Measurements from ENCODE around the gene ATP6V0A4.
"Not testable (repeated sequence)": the region's sequence is repeated elsewhere in the genome, so short reads cannot be mapped to it uniquely, and the experiment has no call there.

ATP6V0A4 gene

DNA sequence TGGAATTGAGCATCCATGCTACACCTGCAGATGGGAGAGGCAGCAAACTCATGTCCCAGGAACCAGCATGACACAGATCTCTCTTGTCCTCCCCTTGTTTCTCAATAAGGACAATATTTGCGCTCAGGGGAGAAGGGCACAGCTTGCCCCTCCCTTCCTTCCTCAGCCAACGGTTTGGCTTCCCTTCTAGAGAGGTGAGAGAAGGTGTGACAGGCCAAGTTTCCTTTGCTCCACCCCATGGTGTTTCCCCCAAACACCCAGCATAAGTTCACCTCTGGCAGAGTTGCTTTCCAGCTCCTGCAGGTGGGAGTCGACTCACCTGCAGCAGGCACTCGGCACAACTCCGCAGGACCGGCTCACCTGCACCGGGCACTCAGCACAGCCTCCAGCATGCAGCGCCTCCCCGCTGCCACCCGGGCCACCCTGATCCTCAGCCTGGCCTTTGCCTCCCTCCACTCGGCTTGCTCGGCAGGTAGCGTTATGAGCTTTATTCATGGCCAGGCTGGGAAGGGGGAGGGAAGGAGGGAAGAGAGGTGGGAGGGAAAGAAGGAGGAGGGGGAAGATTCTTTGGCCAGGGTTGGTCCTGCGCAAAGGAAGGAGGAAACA, at the start of gene ATP6V0A4, which contains the start of gene TMEM213:
TSS of gene ATP6V0A4 (minus strand) at position 482 of the 606 bp plus-strand sequence. CDS start 26,949 bp downstream, outside the sequence.
TSS of gene TMEM213 (plus strand) at position 280 of the 606 bp plus-strand sequence. CDS start at position 391, 111 bp downstream.
- DNase-seq (ENCODE audit: low spot score): no peak

DNA sequence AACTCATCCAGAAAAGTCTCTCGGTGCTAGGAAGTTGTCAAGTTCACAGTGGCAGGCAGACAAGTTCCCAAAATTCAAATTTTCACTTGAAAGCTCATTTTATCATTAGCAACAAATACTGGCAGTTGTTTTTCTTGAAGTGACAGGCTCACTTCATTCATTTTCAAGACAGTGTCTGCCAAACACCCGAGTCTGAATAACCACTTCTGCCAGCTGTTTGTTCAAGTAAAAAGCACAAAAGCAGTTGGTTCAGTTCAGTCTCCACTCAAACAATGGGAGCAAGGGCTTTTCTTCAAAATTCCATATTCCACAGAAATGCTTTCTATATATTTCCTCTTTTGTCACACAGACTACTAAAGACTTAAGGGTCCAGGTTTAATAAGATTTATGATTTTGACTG, 47.7 kb upstream of the ATP6V0A4 start:
- no peak for DNase-seq (ENCODE audit: low spot score)

DNA sequence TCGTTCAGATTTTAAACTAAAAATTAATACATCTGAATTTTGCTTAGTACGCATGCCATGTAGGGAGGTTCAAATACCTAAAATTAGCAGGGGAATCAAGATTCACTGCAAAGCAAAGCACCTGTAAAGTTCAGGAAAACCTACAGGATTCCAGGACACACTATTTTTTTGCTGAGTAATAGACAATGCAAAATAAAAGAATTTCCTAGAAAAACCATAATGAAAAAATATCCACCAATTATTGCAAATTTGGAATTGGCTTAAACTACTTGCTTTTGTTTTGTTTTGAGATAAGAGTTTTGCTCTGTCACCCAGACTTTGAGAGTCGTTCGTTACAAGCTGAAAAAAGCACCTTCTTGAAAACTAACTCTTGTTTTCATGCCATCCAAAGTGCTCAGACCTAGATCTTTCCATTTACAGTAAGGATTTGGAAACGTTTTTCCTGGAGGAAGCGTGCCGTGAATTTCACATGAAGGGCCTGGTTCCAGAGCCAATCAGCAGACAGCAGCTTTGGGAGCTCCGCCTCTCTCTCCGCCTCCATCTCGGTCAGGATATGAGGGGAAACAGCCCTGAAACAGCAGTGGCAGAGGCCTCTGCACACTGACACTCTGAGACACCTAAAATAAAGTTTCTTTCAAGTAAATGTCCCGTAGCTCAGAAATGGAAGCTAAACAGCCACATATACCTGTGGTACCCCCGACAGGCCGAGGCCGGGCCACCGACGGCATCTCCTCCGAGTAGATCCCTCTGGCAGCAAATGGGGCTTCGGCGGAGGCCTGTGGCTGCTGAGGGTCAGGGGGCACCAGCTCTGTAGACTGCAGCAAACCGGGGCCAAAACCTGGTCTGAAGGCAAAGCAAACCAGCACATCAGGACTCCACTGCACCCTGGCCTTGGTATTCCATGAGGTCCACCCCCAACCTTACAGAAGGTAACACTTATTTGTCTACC, 45.9 kb upstream of the ATP6V0A4 start:
- DNase-seq (ENCODE audit: low spot score): no peak

DNA sequence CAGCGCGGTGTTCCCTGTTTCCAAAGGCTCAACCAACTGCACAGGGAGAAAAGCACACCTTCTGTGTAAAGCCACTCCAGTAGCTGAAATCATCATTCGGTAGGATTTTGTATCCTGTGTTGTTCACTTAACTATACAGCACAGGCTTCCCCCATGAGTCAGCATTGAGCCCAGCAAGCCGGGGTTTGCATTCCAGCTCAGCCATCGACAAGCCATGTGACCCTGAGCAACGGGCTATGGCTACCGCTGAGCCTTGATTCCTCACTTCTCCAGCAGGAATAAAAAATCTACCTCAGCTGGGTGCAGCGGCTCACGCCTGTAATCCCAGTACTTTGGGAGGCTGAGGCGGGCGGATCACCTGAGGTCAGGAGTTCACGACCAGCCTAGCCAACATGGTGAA, 44.1 kb upstream of the ATP6V0A4 start:
- DNase-seq (ENCODE audit: low spot score): no peak

DNA sequence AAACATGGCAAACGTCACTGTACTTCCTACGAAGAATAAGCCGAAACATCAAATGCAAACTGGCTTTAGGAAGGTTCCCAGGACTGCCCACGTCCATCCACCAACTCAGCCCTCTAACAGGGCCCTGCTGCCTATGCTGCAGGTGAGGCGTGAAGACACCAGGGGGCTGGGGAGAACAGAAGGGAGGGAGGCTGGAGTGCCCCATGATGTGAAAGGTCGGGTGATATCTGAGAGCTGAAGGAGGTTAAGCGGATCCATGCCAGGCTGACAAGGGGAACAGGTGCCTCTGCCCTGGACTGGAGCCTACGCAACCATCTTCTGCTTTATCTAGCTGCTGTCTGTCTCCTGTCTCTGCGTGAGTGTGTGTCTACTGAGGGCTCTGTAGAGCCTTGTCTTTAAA, 40.2 kb upstream of the ATP6V0A4 start:
- DNase-seq (ENCODE audit: low spot score): no peak

DNA sequence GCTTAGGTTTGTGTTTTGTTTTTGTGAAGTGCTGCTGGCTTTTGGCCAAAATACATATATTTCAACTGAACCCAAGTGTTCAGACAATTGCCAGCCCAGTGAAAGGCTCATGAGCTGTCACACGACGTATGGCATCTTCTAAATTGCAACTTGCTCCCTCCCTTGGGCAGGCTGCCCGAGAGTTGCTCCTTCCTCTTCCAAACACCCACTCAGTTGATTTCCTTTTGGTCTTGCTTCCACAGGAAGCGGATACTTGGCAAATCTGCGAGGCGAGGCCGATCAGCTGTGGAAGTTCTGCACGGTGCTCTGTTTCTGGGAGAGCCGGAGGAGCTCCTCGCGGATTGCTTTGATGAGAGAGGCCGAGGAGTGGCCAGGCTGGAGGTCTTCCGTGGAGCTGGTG, 39.6 kb upstream of the ATP6V0A4 start:
- DNase-seq (ENCODE audit: low spot score): no peak

DNA sequence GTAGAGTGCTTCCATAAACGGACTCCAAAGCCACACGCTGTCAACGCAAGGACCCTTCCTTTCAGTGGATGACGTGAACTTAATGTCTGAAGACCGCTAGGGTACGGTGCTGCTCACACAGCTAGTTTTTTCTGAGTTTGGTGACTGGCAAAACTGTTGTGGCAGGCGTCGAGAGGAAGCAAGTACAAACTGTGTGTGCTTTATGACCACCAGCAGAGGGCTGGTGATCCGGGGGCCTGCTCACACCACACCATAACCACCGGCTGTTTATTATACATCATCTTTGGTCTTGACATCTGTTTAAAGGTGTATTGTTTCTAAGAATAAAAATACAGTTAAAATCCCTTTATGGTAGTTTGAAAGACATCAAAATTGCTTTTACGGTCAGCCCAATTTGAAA, 37.1 kb upstream of the ATP6V0A4 start:
- no peak for DNase-seq (ENCODE audit: low spot score)

DNA sequence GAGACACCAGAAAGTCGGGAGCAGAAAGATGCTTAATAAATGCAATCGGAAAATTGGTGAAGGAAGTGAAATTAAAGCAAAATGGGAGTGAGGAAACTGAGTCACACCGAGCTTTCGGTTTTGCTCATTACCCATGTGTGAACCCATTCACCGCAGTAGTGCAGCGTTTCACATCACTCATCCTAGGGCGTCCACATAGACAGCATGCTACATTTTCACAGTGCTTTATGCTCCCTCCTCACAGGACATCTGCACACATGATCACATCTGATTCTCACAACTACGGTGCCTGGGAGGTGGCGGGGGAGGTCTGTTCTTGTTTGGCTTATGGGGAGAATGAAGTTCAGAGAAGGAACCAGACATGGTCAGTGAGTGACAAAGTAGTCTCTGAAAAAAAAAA, 36.6 kb upstream of the ATP6V0A4 start:
- DNase-seq (ENCODE audit: low spot score): no peak

DNA sequence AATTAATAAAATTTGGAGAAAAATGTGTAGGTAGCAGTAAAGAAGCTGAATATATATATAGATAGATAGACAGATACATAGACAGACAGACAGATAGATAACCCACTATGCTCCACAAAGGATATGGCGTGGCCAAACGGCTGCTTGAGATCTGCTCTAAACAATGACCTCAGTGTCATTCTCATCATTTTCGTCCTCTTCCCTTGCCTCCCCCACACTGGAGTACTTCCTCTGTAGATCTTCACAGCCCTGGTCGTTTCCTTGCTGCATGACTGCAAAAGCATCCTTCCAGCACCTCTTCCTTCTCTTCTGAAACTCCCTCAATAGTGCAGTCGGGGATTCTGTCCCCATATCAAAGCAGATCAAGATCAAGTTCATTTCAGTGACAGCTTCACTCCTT, 35.6 kb upstream of the ATP6V0A4 start:
- DNase-seq (ENCODE audit: low spot score): no peak

DNA sequence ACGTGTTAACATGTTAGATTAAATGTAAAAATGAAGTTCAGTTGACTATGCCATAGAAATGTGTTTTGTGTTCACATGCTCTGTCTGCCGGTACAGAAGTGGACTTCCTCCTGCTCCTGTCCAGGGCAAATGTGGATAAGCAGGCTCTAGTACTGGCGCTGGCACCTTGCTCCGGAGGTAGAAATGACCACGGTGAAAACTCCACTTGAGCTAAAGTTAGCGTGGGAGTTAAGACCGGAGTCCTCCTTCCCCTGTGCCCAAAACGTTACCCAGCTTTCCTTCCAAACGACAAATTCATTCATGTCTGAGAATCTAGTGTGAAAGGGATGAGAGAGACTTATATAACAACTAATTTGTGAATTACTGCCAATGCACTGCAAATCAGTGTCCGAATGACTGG, 35.0 kb upstream of the ATP6V0A4 start:
- DNase-seq (ENCODE audit: low spot score): no peak

DNA sequence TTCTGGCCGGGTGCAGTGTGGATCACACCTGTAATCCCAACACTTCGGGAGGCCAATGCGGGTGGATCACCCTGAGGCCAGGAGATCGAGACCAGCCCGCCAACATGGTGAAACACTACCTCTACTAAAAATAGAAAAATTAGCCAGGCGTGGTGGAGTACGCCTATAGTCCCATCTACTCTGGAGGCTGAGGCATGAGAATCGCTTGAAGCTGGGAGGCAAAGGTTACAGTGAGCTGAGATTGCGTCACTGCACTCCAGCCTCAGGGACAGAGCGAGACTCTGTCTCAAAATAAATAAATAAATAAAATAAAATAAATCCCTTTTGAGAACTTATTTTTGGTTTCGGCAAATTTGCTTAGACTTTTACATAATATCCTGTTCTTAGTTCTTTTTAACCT, 31.3 kb upstream of the ATP6V0A4 start:
- DNase-seq (ENCODE audit: low spot score): no peak

DNA sequence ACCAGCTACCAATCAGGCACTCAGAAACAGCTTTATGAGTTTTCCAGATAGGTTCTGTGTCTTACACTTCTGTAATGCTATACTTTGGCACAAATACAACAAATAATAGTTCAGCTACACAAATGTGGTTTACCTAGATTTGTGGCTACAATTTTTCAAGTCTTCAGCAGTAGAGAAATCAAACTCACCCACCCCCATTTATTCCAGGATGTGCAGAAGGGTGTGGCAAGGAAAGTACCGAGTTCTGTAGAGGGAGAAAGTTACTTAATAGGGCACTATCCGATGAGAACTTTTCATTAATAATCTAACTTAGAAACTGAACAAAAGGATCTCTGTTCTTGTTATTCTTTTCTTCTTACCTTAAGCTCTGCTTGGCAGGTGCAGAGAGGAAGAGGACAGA, 30.3 kb upstream of the ATP6V0A4 start:
- DNase-seq (ENCODE audit: low spot score): no peak

DNA sequence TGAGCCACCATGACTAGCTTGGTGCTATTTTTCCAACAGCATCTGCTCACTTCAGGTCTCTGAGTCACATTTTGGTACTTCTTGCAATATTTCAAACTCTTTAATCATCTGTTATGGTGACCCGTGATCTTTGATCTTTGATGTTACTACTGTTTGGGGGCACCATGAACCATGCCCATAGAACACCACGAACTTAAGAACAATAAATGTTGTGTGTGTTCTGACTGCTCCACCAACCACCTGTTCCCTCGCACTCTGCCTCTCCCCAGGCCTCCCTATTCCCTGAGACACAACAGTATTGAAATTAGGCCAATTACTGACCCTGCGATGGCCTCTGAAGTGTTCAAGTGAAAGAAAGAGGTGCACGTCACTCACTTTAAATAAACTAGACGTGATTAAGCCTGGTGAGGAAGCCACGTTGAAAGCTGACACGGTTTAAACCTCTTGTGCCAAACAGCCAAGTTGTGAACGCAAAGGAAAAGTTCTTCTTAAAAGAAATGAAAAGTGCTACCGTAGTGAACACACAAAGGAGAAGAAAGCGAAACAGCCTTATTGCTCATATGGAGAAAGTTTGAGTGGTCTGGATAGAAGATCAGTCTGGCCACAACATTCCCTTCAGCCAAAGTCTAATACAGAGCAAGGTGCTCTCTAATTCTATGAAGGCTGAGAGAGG, 27.2 kb upstream of the ATP6V0A4 start:
- DNase-seq (ENCODE audit: low spot score): no peak

DNA sequence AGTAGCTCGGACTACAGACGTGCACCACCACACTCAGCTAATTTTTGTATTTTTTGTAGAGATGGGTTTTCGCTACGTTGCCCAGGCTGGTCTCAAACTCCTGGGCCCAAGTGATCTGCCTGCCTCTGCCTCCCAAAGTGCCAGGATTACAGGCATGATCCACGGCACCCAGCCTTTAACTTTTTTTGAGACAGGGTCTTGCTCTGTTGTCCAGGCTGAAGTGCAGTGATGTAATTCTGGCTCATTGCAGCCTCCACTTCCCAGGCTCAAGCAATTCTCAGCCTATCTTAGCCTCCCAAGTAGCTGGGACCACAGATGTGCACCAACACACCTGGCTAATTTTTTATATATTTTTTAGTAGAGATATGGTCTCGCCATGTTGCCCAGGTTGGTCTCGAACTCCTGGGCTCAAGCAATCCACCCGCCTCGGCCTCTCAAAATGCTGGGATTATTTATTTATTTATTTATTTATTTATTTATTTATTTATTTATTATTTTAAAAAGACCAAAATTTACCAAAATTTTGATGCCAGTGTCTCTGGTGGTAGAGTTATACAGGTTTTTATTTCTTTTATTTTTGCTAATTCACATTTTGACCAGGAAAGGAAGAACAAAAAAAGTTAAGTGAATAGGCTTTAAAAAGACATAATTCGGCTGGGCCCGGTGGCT, 25.0 kb upstream of the ATP6V0A4 start:
- DNase-seq (ENCODE audit: low spot score): no peak

DNA sequence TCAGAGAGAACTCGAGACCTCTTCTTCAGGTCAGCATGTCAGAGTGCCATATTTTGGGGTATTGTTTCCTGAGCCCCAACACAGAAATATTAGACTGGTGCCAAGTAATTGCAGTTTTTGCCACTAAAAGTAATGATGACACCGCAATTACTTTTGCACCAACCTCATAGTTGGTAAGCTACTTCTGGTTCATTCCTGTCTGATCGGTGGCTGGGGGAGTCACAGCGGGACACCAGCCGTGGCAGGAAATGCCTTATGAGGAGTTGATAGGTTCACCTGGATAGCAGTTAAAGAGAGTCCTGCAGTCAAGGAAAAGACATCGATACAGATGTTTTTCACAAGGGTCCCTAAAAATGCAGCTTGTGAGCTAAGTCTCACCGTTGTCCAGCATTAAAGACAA, 23.9 kb upstream of the ATP6V0A4 start:
- no peak for DNase-seq (ENCODE audit: low spot score)

DNA sequence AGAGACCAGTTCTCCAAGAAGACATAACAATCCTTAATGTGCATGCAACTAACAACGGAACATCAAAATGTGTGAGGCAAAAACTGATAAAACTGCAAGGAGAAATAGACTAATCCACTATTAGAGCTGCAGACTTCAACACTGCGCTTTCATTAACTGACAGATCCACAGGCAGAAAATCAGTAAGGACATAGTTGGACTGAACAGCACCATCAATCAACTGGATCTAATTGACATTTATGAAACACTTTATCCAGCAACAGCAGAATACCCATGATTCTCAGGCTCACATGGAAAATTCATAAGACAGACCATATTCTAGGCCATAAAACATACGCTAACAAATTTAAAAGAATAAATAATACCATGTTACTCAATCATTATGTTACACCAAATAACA, 21.6 kb upstream of the ATP6V0A4 start:
- DNase-seq (ENCODE audit: low spot score): no peak

DNA sequence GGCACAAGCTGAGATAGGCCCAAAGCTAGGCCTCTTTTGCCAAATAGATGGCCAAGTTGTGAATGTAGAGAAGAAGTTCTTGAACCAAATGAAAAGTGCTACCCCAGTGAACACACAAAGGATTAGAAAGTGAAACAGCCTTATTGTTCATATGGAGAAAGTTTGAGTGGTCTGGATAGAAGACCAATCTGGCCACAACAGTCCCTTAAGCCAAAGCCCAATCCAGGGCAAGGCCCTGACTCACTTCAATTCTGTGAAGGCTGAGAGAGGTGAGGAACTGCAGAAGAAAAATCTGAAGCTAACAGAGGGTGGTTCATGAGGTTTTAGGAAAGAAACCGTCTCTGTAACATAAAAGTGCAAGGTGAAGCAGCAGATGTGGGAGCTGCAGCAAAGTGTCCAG, 18.7 kb upstream of the ATP6V0A4 start:
- DNase-seq (ENCODE audit: low spot score): no peak

DNA sequence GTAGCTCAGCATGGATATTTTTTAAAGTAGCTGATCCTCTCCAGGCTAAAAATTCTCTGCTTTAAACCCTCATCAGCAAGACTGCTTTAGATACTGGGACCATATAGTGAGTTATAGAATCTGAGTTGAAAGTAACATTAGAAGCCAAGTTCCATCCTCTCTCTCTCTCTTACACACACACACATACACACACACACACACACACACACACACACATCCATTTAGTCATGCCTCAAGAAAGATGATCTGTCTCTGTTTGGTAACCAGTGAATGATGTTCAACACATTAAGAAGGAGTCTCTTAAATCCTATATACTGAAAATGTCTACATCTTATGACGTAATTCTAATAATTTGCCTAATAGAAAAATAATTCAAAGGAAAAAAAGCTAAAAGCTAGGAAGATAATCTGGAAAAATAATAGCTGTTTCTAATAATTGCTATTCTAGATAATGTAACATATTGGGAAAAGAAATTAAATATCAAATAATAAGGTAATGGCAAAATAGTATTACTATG, 16.9 kb upstream of the ATP6V0A4 start:
- no peak for DNase-seq (ENCODE audit: low spot score)

DNA sequence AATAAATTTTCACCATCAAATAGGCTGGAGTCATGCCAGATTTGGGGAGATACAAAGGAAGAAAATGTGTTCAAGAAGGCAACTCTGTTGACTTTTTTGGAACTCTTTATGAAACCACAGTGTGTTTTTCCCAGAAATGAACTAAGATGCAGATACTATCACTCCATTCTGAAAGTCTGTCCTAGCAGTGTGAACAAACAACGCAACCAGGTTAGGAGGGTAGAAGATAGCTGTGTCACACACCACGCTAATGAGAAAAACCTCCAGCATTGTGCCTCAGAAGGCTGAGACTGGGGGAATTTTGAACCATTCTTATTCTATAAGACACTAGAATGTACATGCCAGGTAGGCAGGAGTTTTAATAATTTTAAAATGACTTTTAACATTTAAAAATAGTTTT, 15.9 kb upstream of the ATP6V0A4 start:
- no peak for DNase-seq (ENCODE audit: low spot score)

DNA sequence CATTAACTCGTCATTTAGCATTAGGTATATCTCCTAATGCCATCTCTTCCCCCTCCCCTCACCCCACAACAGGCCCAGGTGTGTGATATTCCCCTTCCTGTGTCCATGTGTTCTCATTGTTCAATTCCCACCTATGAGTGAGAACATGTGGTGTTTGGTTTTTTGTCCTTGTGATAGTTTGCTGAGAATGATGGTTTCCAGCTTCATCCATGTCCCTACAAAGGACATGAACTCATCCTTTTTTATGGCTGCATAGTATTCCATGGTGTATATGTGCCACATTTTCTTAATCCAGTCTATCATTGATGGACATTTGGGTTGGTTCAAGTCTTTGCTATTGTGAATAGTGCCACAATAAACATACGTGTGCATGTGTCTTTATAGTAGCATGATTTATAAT, 13.3 kb upstream of the ATP6V0A4 start:
- DNase-seq (ENCODE audit: low spot score): not testable (repeated sequence)

DNA sequence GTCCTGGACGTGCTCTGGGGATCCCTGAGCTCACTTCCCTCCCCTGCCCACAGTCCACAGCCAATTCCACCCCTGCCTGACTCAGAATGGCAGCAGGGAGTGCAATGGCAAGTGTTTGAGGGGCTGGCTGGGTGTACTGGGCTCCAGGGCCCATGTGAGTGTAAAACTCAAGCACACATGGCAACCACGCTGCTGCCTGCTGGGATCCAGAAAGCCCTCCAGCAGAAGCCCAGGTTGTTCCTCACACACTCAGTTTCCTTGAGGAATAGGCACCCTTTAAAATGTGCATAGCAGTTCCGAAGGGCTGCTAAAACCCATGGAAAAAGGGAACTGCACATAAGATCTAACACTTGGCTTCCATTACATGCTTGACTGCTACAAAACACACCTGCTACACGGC, 11.3 kb upstream of the ATP6V0A4 start:
- no peak for DNase-seq (ENCODE audit: low spot score)

DNA sequence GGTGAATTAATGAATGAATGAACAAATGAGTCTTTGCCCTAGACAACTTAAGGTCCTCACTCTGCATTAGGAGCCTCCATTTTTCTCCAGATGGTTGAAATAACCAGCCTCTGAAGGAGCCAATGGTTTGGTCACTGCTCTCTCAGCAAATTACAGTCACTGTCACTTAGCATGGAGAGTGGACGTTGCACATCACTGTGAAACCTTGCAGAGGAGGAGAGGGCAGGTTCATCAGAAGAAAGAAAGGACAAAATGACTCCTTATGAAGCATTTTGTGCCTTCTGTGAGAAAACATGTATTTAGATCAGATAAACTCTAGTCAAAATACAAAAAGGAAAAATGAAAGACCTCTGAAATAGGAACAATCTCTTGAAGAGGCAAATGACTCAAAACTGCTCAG, 6.6 kb upstream of the ATP6V0A4 start:
- DNase-seq (ENCODE audit: low spot score): no peak
